Endothelial cell (in vitro differentiated cells): ENCODE data around the gene ALCAM. TPM values are rescaled to one million over a fixed set of nuclear protein-coding genes. Genes with fewer than 3 reads are reported as not detected.

ENCODE experiments used
- DNase-seq: peaks from one replicate; pipeline ENCODE4 v3.0.0; 2021; ENCODE audit warnings: low spot score
- H3K27ac Mint-ChIP-seq: one replicate; pipeline ENCODE4 v1.8.0; 2021; ENCODE audit warnings: mixed read lengths, inconsistent platforms; ENCODE audit not compliant: unreplicated experiment
- H3K27me3 Mint-ChIP-seq: one replicate; pipeline ENCODE4 v1.8.0; 2021; ENCODE audit warnings: mild to moderate bottlenecking, moderate library complexity, mixed read lengths, inconsistent platforms; ENCODE audit not compliant: unreplicated experiment
- H3K36me3 Mint-ChIP-seq: one replicate; pipeline ENCODE4 v1.8.0; 2021; ENCODE audit warnings: mild to moderate bottlenecking, low read depth, mixed read lengths, inconsistent platforms; ENCODE audit not compliant: unreplicated experiment
- H3K4me1 Mint-ChIP-seq: one replicate; pipeline ENCODE4 v1.8.0; 2021; ENCODE audit warnings: mild to moderate bottlenecking, mixed read lengths, inconsistent platforms; ENCODE audit not compliant: unreplicated experiment
- H3K4me3 Mint-ChIP-seq: one replicate; pipeline ENCODE4 v1.8.0; 2021; ENCODE audit warnings: mild to moderate bottlenecking, mixed read lengths, inconsistent platforms; ENCODE audit not compliant: unreplicated experiment
- H3K9me3 Mint-ChIP-seq: one replicate; pipeline ENCODE4 v1.8.0; 2021; ENCODE audit warnings: mixed read lengths, inconsistent platforms; ENCODE audit not compliant: unreplicated experiment
- total RNA-seq: library from RNA; stranded (reverse); fragmentation: NEBNext Ultra II Directional; extraction: Animal tissue kit (Norgen Biotek cat#: 25700); gene quantifications from one replicate; pipeline ENCODE4 v1.2.1, GENCODE V29; 2021; ENCODE audit not compliant: unreplicated experiment
- TF ChIP-seq, protein P1 (sequence below): fragments of 200-600 bp; sonication (generic); IDR thresholded peaks from one replicate; pipeline ENCODE4 v1.5.0; 2021; ENCODE audit warnings: antibody characterized with exemption; ENCODE audit not compliant: unreplicated experiment

Gene ALCAM
- total RNA-seq, 1 donor from 2014 or later, result 14.0 TPM

DNA sequence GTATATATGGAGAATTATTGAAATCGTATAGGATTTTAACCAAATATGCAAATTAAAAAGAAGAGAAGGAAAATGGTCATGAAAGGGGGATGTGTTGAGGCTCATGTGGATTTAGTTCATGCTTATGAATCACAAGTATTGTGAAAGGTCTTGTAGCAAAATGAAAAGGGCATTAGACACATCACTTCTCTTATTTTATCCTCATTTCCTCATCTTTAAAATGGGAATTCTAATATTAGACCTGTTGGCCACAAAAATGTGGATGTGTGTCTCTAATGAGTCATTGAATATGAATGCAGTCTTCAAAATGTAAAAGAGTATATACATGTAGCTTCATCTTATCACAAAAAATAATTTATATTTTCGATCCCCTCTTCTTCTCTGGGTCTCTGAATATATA is 14.9 kb upstream of the ALCAM start:
- H3K27me3 Mint-ChIP-seq, result no peaks in the 10 kb centered on the region
- H3K27ac Mint-ChIP-seq, result no peak overlapping the region
- no peaks in the 10 kb centered on the region for H3K9me3 Mint-ChIP-seq
- H3K4me1 Mint-ChIP-seq, result peaks cover 11% of the 10 kb centered on the region
- no peak for DNase-seq
- H3K36me3 Mint-ChIP-seq, result no peaks in the 10 kb centered on the region
- no peak overlapping the region for H3K4me3 Mint-ChIP-seq
- TF ChIP-seq, protein P1, sequence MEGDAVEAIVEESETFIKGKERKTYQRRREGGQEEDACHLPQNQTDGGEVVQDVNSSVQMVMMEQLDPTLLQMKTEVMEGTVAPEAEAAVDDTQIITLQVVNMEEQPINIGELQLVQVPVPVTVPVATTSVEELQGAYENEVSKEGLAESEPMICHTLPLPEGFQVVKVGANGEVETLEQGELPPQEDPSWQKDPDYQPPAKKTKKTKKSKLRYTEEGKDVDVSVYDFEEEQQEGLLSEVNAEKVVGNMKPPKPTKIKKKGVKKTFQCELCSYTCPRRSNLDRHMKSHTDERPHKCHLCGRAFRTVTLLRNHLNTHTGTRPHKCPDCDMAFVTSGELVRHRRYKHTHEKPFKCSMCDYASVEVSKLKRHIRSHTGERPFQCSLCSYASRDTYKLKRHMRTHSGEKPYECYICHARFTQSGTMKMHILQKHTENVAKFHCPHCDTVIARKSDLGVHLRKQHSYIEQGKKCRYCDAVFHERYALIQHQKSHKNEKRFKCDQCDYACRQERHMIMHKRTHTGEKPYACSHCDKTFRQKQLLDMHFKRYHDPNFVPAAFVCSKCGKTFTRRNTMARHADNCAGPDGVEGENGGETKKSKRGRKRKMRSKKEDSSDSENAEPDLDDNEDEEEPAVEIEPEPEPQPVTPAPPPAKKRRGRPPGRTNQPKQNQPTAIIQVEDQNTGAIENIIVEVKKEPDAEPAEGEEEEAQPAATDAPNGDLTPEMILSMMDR, result no peak

DNA sequence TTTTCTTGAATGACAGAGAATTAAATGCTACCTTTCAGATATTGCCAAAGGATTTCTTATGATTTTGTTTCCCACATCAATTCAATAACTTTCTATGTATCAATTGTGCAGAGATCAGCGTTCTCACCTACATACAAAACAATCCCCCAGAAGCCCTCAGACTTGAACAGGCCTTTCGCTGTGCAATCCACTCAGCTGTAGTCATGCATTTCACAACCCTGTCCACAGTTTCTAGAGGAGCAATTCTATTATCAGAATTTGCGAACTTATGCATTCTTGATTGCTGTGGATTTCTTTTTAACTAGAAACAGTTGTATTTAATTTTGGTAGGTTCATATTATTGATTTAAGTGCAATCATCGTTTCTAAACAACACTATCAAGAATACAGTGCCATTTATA is 13.7 kb upstream of the ALCAM start:
- Mint-ChIP-seq H3K4me1 (peaks cover 11% of the 10 kb centered on the region), H3K4me3 (no peak overlapping the region), H3K36me3 (no peaks in the 10 kb centered on the region), H3K9me3 (no peaks in the 10 kb centered on the region), H3K27ac (no peak overlapping the region), H3K27me3 (no peaks in the 10 kb centered on the region)
- DNase-seq, result no peak
- TF ChIP-seq, protein P1, result no peak

DNA sequence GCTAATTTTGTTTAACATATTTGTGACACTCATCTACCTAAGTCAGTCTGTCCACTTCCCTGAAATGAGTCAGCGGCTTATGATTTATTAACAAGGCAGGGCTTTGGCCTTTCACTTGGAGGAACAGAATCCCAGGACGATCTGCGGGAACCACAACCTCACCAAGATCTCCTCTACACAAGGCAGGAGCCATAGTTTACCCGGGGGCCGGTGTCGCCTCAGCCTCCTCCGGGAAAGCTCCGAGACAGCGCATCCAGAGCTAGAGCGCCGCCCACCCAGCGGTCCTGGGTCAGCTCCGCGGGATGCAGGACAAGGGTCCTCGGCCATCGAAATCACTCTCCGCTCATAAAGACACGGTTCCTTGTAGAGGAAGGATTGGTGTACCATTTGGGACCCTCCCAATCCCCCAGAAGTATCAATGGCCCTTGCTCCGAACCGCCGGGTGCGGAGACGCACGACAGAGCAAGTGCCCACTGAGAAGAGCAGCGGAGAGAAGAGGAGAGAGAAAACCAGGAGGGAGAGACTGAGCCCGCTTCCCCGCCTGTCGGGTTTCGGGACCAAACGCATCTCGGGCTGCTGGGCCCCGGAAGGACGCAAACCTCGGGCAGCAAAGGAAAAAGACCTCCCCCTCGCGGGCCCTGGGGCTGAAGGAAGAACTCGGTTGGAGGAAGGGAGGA is 13.1 kb upstream of the ALCAM start:
- peak; percentile 35 for DNase-seq
- H3K27ac Mint-ChIP-seq, result peak overlapping the region; percentile 7
- peak overlapping the region; percentile 87 for H3K4me3 Mint-ChIP-seq
- TF ChIP-seq, protein P1, result no peak
- H3K4me1 Mint-ChIP-seq, result peaks cover 11% of the 10 kb centered on the region
- no peaks in the 10 kb centered on the region for H3K27me3 Mint-ChIP-seq
- H3K9me3 Mint-ChIP-seq, result no peaks in the 10 kb centered on the region
- no peaks in the 10 kb centered on the region for H3K36me3 Mint-ChIP-seq

DNA sequence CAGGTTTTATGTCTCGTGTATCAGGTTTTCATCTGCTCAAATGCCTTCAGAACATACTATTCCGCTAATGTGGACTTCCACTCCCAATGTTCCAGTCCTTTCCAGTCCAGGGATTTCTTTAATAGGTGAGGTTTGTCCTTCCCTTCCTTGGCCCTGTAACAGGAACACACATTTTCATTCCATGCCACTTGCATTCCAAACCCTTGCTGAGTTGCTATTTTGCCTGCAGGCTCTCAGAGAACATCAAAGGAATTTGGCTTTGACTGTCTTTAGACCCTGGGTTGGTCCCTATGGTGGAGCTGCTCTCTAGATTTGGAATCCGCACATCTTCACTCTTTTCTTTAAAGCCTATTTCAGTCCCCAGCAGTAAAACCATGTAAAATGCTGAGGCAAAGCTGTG is 12.3 kb upstream of the ALCAM start:
- Mint-ChIP-seq H3K4me1 (peaks cover 11% of the 10 kb centered on the region), H3K27ac (peak overlapping the region; percentile 90), H3K36me3 (no peaks in the 10 kb centered on the region), H3K9me3 (no peaks in the 10 kb centered on the region), H3K27me3 (no peaks in the 10 kb centered on the region), H3K4me3 (peak overlapping the region; percentile 87)
- DNase-seq, result no peak
- TF ChIP-seq, protein P1, result no peak

DNA sequence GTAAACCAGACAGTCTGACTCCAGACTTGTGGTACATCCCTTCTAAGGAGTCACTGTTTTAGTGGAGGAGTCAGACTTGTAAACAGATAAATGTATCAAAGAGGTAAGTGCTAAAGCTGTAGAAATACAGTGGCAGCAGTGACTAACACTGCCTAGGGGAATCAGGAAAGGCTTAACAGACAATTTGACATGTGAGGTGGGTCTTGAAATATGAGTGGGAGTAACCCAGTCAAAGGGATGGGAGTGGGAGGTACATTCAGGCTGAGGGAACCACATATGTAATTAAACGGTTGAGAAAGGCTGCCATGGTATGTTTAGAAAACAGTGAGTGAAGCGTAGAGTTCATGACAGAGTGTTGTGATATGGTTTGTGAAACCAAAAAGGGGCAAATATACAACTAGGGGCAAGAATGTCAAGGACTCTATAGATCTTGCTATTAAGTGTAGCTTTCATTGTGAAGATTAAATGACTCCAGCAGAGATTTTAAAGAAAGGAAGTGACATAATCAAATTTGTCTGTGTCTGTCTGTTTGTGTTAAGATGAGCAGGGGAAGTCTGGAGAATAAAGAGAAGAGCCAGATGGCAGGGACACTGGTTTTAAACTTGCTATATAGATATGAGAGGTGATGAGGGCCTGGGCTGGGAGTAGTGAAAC is 11.2 kb upstream of the ALCAM start:
- H3K27ac Mint-ChIP-seq, result peak overlapping the region; percentile 26
- no peaks in the 10 kb centered on the region for H3K9me3 Mint-ChIP-seq
- no peak for DNase-seq
- no peaks in the 10 kb centered on the region for H3K36me3 Mint-ChIP-seq
- no peaks in the 10 kb centered on the region for H3K27me3 Mint-ChIP-seq
- TF ChIP-seq, protein P1, result no peak
- H3K4me1 Mint-ChIP-seq, result peaks cover 11% of the 10 kb centered on the region
- no peak overlapping the region for H3K4me3 Mint-ChIP-seq
